ENCODE results near the gene ASPSCR1.
A peak's percentile ranks its signal among the peaks of the same experiment; 100 is the strongest.

ASPSCR1 gene

DNA sequence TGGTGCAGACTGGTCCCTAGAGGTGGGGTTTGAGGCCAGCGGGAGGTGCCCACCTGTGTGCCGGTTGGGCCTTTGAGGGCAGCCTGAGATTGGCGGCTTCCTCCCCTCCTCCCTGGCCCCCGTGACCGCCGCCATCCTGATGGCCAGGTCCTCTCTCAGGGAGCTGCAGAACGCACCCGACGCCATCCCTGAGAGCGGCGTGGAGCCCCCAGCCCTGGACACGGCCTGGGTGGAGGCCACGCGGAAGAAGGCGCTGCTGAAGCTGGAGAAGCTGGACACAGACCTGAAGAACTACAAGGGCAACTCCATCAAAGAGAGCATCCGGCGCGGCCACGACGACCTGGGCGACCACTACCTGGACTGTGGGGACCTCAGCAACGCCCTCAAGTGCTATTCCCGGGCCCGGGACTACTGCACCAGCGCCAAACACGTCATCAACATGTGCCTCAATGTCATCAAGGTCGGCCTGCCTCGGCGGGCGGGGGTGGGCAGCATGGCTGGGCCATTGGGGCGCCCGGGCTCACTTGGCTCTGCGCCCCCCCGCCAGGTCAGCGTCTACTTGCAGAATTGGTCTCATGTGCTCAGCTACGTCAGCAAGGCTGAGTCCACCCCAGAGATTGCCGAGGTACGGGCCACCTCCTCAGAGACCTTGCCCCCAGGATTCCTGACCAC lies 77.1 kb downstream of the ASPSCR1 start:
- H3K27ac ChIP-seq = no peak overlapping the region
- TF ChIP-seq ZFX (IDR thresholded peaks at IDR 0.05) (no peak), CTCF (conservative IDR thresholded peaks at IDR 0.05) (no peak)

- H3K27ac ChIP-seq = peak overlapping the region; percentile 0; the same call in 1 of the 2 replicates
- TF ChIP-seq CTCF (conservative IDR thresholded peaks at IDR 0.05) (no peak), ZFX (IDR thresholded peaks at IDR 0.05) (no peak)
Observed at GRCh38 chr17:82055023-82055964, 77.9 kb downstream of the ASPSCR1 start.

GRCh38 chr17:82055965-82056728 lies 78.7 kb downstream of the ASPSCR1 start:
- peak overlapping the region; percentile 0; the same call in 1 of the 2 replicates for H3K27ac ChIP-seq
- TF ChIP-seq ZFX (IDR thresholded peaks at IDR 0.05) (no peak), CTCF (conservative IDR thresholded peaks at IDR 0.05) (no peak)

- TF ChIP-seq CTCF (conservative IDR thresholded peaks at IDR 0.05) (no peak), ZFX (IDR thresholded peaks at IDR 0.05) (no peak)
- peak overlapping the region; percentile 2; the same call in 1 of the 2 replicates for H3K27ac ChIP-seq
Observed at GRCh38 chr17:82056729-82057621, 79.5 kb downstream of the ASPSCR1 start.

GRCh38 chr17:82058230-82058854 lies 80.9 kb downstream of the ASPSCR1 start:
- no peak overlapping the region for H3K27ac ChIP-seq
- TF ChIP-seq CTCF (conservative IDR thresholded peaks at IDR 0.05) = no peak

- TF ChIP-seq ZFX (IDR thresholded peaks at IDR 0.05) = no peak
- TF ChIP-seq CTCF (conservative IDR thresholded peaks at IDR 0.05) = no peak
- H3K27ac ChIP-seq = no peak overlapping the region
Observed at GRCh38 chr17:82058855-82059249, 81.4 kb downstream of the ASPSCR1 start.

All from C4-2B (cell line).